ENCODE data around the gene APOL3.

DNA sequence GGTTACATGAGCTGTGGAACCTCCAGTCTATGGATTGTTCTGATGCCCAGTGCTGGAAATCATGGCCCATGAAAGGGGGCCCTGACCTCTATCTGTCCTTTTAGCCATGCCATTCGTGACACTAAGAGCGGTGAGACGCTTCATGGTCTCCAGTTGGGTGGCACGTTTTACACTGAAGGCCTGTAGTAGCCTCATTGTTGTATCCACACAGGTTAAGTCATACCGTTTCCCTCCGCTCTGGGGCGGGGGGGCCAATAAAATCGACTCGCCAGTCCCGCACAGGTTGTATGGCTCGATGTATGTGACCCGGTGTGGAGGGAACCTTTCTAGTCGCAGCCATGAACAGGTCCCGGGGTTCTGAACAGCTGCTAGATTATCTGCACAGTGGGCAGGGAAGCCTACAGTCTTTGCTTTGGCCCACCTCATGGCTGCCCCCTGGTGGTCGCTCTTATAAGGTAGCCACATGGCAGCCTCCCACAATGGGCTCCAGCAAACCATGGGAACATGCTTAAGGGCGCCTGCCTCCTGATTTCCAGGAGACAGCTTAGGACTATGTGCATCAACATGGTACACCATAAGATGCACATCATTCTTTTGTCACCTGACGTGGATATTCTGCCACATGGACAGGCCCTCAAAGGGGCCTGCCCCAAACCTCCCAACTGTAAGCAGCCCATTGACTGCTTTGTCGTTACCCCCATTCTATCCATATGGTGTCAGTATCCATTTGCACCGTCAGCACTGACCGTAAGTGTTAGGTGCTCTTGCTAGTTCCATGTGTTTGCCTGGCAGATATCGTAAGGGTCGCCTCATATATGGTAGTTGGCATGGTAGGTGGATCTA, 19.7 kb upstream of the APOL3 start:
- TF ChIP-seq, protein P1, sequence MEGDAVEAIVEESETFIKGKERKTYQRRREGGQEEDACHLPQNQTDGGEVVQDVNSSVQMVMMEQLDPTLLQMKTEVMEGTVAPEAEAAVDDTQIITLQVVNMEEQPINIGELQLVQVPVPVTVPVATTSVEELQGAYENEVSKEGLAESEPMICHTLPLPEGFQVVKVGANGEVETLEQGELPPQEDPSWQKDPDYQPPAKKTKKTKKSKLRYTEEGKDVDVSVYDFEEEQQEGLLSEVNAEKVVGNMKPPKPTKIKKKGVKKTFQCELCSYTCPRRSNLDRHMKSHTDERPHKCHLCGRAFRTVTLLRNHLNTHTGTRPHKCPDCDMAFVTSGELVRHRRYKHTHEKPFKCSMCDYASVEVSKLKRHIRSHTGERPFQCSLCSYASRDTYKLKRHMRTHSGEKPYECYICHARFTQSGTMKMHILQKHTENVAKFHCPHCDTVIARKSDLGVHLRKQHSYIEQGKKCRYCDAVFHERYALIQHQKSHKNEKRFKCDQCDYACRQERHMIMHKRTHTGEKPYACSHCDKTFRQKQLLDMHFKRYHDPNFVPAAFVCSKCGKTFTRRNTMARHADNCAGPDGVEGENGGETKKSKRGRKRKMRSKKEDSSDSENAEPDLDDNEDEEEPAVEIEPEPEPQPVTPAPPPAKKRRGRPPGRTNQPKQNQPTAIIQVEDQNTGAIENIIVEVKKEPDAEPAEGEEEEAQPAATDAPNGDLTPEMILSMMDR (IDR thresholded peaks at IDR 0.05; ENCODE audit: poor library complexity) = peak; percentile 60
- TF ChIP-seq EZH2 (IDR thresholded peaks at IDR 0.05; ENCODE audit: borderline replicate concordance) (no peak), EZH2phosphoT487 (IDR thresholded peaks at IDR 0.05; ENCODE audit: low read depth, severe bottlenecking, unreplicated experiment) (no peak)

All from hepatocyte (in vitro differentiated cells).